22Rv1 (cell line): ENCODE data around the gene PTPN13.

Experiments
- H3K27ac ChIP-seq: fragments of 450-650 bp; 2 replicates; pipeline ENCODE4 v1.5.1; 2017
- CTCF ChIP-seq: fragments of 450-650 bp; IDR thresholded peaks from 2 replicates; pipeline ENCODE4 v1.5.1; 2017; ENCODE audit warnings: mild to moderate bottlenecking
- ZFX ChIP-seq: fragments of 450-650 bp; IDR thresholded peaks from 2 replicates; pipeline ENCODE4 v1.6.1; 2017; ENCODE audit warnings: antibody characterized with exemption, borderline replicate concordance

PTPN13 gene

GRCh38 chr4:86769794-86770193, 175.7 kb downstream of the PTPN13 start:
- no peak overlapping the region for H3K27ac ChIP-seq
- TF ChIP-seq CTCF (no peak), ZFX (no peak)

GRCh38 chr4:86771141-86771540, 177.0 kb downstream of the PTPN13 start:
- H3K27ac ChIP-seq, result no peak overlapping the region
- TF ChIP-seq ZFX, result no peak
- TF ChIP-seq CTCF, result no peak

- TF ChIP-seq ZFX, result no peak
- TF ChIP-seq CTCF, result no peak
Observed at GRCh38 chr4:86775061-86775460, 180.9 kb downstream of the PTPN13 start.

GRCh38 chr4:86778175-86778574, 184.1 kb downstream of the PTPN13 start:
- no peak overlapping the region for H3K27ac ChIP-seq
- no peak for TF ChIP-seq CTCF
- TF ChIP-seq ZFX, result no peak

More at GRCh38 chr4:86775061-86775460, 180.9 kb downstream of the PTPN13 start:
- H3K27ac ChIP-seq, result no peak overlapping the region

- H3K27ac ChIP-seq, result no peak overlapping the region
- TF ChIP-seq CTCF (no peak), ZFX (no peak)
Observed at GRCh38 chr4:86788826-86789225, 194.7 kb downstream of the PTPN13 start.

GRCh38 chr4:86791126-86791525, 197.0 kb downstream of the PTPN13 start:
- TF ChIP-seq CTCF (peak; percentile 29), ZFX (no peak)
- no peak overlapping the region for H3K27ac ChIP-seq

- TF ChIP-seq CTCF, result no peak
- TF ChIP-seq ZFX, result no peak
Observed at GRCh38 chr4:86809809-86810208, 215.7 kb downstream of the PTPN13 start.

More at GRCh38 chr4:86809809-86810208, 215.7 kb downstream of the PTPN13 start:
- no peak overlapping the region for H3K27ac ChIP-seq
